Right atrium auricular region (tissue), 2 donors: Measurements from ENCODE around the gene KRTAP10-7. TPM values are rescaled to one million over a fixed set of nuclear protein-coding genes. Genes with fewer than 3 reads are reported as not detected.
A peak's percentile ranks its signal among the peaks of the same experiment; 100 is the strongest.
"Not testable (repeated sequence)": the region's sequence is repeated elsewhere in the genome, so short reads cannot be mapped to it uniquely, and the experiment has no call there.

Source experiments
- DNase-seq: peaks from one replicate; pipeline ENCODE4 v3.0.0-alpha.2; 2019; ENCODE audit warnings: low spot score
- H3K27ac ChIP-seq, 2 donors: fragments of 200-600 bp; sonication (generic); 1 replicate in 1 of 2; 2 replicates in 1 of 2; pipeline ENCODE4 v1.5.1; 2016 to 2019
- H3K27me3 ChIP-seq, 2 donors: fragments of 200-600 bp; sonication (generic); one replicate each; pipeline versions ENCODE4 v1.5.1 to v1.6.0; 2017 to 2019
- H3K36me3 ChIP-seq: fragments of 200-600 bp; sonication (generic); one replicate; pipeline ENCODE4 v1.5.1; 2016
- H3K4me1 ChIP-seq, 2 donors: fragments of 200-600 bp; sonication (generic); one replicate each; pipeline versions ENCODE4 v1.5.1 to v1.6.0; 2017 to 2019
- H3K4me3 ChIP-seq, 2 donors: fragments of 200-600 bp; sonication (generic); 1 replicate in 1 of 2; 2 replicates in 1 of 2; pipeline ENCODE4 v1.5.1; 2017 to 2019; ENCODE audit warnings: mild to moderate bottlenecking in 1 of 2, moderate library complexity in 1 of 2
- H3K9me3 ChIP-seq, 2 donors: fragments of 200-600 bp; sonication (generic); one replicate each; pipeline ENCODE4 v1.5.1; 2019
- total RNA-seq, 2 donors: library from RNA; depleted of rRNA; stranded (reverse); fragments of >200 nt; gene quantifications; one replicate each; pipeline ENCODE4 v1.1.0, GENCODE V29; 2016
- TF ChIP-seq, protein P1 (sequence below), 2 donors: fragments of 200-600 bp; sonication (generic); IDR thresholded peaks; one replicate each; pipeline ENCODE4 v1.5.1; 2019; ENCODE audit warnings: antibody characterized with exemption in 2 of 2

KRTAP10-7 gene
- total RNA-seq, 2 donors from 2014 or later, result not detected

DNA sequence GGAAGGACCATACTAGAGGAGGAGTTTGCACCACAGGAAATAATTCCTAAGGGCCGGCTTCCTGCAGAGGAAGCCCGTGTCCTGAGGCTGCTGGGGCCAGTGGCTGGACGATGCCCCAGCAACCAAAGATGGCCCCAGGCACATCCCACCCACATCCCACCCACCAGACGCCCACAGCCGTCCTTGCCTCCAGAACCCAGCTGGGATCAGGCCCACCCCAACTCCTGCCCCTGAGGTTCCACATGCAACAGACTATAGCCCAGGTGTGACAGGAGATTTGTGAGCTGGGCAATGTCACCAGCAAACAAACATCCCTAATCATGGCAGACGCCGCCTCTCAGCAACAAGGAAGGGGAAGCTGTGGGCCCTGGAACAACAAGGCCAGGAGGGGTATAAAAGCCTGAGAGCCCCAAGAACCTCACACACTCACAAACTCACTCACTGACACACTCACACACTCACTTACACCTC lies 26.3 kb downstream of the KRTAP10-7 start, which contains the start of gene KRTAP10-9:
TSS of gene KRTAP10-9 (plus strand) at position 421 of the 471 bp plus-strand sequence. CDS start 79 bp downstream, outside the sequence.
- TF ChIP-seq, protein P1, sequence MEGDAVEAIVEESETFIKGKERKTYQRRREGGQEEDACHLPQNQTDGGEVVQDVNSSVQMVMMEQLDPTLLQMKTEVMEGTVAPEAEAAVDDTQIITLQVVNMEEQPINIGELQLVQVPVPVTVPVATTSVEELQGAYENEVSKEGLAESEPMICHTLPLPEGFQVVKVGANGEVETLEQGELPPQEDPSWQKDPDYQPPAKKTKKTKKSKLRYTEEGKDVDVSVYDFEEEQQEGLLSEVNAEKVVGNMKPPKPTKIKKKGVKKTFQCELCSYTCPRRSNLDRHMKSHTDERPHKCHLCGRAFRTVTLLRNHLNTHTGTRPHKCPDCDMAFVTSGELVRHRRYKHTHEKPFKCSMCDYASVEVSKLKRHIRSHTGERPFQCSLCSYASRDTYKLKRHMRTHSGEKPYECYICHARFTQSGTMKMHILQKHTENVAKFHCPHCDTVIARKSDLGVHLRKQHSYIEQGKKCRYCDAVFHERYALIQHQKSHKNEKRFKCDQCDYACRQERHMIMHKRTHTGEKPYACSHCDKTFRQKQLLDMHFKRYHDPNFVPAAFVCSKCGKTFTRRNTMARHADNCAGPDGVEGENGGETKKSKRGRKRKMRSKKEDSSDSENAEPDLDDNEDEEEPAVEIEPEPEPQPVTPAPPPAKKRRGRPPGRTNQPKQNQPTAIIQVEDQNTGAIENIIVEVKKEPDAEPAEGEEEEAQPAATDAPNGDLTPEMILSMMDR (IDR thresholded peaks at IDR 0.05), result no peak
- Histone ChIP-seq H3K27ac (no peak within 1 kb of the TSS), H3K36me3 (no peaks in the 10 kb centered on the region), H3K4me3 (no peak within 1 kb of the TSS), H3K4me1 (no peaks in the 10 kb centered on the region), H3K27me3 (no peaks in the 10 kb centered on the region), H3K9me3 (peaks cover 4 to 39% of the 10 kb centered on the region in 2 donors)
- DNase-seq, result peak; percentile 40

DNA sequence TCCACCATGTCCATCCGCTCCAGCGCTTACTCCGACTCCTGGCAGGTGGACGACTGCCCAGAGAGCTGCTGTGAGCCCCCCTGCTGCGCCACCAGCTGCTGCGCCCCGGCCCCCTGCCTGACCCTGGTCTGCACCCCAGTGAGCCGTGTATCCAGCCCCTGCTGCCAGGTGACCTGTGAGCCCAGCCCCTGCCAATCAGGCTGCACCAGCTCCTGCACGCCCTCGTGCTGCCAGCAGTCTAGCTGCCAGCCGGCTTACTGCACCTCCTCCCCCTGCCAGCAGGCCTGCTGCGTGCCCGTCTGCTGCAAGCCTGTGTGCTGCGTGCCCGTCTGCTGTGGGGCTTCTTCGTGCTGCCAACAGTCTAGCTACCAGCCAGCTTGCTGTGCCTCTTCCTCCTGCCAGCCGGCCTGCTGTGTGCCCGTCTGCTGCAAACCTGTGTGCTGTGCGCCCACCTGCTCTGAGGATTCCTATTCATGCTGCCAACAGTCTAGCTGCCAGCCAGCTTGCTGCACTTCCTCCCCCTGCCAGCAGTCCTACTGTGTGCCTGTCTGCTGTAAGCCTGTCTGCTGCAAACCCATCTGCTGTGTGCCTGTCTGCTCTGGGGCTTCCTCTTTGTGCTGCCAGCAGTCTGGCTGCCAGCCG lies 26.9 kb downstream of the KRTAP10-7 start:
- not testable (repeated sequence) for H3K36me3 ChIP-seq, DNase-seq, H3K27ac ChIP-seq, H3K4me1 ChIP-seq, H3K27me3 ChIP-seq, H3K4me3 ChIP-seq
- peaks cover 5 to 45% of the 10 kb centered on the region in 2 donors for H3K9me3 ChIP-seq

DNA sequence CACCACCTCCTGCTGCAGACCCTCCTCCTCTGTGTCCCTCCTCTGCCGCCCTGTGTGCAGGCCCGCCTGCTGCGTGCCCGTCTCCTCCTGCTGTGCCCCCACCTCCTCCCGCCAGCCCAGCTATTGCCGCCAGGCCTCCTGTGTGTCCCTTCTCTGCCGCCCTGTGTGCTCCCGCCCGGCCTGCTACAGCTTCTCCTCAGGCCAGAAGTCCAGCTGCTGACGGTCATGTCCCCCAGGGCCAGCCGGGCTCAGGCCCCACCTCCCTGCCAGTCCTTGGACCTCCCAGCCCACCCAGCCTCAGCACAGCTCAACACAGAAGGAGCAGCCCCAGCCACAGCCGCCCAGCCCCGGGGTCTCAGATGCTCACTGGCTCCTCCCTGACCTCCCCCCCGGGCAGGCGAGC lies 27.4 kb downstream of the KRTAP10-7 start:
- H3K4me1 ChIP-seq, H3K4me3 ChIP-seq, H3K27ac ChIP-seq, H3K36me3 ChIP-seq, DNase-seq, H3K27me3 ChIP-seq: not testable (repeated sequence)
- H3K9me3 ChIP-seq, result peaks cover 6 to 48% of the 10 kb centered on the region in 2 donors

DNA sequence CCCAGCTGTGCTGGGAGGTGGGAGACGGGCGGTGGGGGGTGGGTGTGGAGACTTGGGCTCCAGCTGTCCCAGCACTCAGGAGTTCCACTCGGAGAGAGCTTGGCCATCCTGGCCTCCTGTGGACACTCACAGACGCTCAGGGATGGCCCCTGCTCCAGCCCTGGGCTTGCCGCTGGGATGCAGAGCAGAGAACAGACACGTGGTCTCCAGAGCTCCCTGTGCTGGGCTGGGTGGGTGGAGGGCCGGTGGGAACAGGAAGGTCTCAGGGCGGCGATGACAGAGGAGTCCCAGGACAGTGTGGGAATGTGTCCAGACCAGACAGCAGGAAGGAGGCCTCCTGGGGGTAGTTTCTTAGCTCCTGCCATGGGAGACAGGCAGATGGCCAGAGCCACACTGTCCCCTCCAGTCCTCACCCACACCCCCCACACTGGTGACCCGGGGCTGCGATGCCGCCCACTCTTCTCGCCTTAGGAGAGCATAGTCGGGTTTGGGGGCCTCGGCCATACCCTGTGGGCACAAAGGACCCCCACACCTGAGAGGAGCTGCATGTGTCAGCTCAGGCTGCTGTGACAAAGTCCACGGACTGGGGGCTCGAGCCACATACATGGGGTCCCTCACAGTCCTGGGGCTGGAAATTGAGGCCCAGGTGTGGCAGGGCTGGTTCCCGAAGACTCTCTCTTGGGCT lies 28.5 kb downstream of the KRTAP10-7 start:
- TF ChIP-seq, protein P1 (IDR thresholded peaks at IDR 0.05), result no peak
- Histone ChIP-seq H3K4me3 (no peak overlapping the region), H3K36me3 (no peaks in the 10 kb centered on the region), H3K27ac (no peak overlapping the region), H3K27me3 (no peaks in the 10 kb centered on the region), H3K4me1 (no peaks in the 10 kb centered on the region), H3K9me3 (peaks cover 6 to 44% of the 10 kb centered on the region in 2 donors)
- peak; percentile 40 for DNase-seq

DNA sequence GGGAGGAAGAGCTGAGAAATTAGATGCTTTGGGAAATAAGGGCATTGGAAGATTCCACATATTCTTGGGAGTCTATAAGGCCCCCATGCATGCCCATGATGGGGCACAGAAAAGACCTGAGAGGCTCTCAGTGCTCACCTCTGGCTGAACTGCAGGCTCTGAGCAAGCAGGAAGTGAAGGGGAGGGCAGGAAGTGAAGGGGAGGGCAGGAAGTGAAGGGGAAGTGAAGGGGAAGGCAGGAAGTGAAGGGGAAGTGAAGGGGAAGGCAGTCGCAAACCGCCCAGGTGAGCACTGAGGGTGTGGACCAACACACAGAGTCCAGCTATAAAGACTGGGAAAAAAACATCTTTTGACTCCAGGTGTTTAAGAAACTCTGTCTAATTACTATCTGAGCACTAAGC lies 30.0 kb downstream of the KRTAP10-7 start:
- H3K4me3 ChIP-seq, result no peak overlapping the region
- H3K36me3 ChIP-seq, result no peaks in the 10 kb centered on the region
- peaks cover 6 to 33% of the 10 kb centered on the region in 2 donors for H3K9me3 ChIP-seq
- no peak for DNase-seq
- TF ChIP-seq, protein P1 (IDR thresholded peaks at IDR 0.05), result no peak
- no peaks in the 10 kb centered on the region for H3K27me3 ChIP-seq
- H3K27ac ChIP-seq, result no peak overlapping the region
- no peaks in the 10 kb centered on the region for H3K4me1 ChIP-seq

DNA sequence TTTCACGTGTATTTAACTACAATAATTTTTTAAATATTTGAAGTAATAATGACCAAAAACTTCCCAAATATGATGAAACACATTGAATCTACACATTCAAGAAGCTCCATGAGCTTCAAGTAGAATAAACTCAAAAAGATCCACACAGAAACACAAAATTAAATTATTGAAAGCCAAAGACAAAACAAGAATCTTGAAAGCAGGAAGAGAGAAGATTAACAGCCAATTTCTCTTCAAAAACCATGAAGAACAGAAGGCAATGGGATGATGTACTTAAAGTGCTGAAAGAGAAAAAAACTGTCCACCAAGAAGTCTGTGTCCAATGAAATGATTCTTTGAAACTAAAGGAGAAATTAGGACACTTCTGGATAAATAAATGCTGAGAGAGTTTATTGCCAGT lies 31.7 kb downstream of the KRTAP10-7 start:
- peaks cover 6 to 33% of the 10 kb centered on the region in 2 donors for H3K9me3 ChIP-seq
- no peak overlapping the region for H3K27ac ChIP-seq
- H3K36me3 ChIP-seq, result no peaks in the 10 kb centered on the region
- H3K4me3 ChIP-seq, result no peak overlapping the region
- H3K27me3 ChIP-seq, result no peaks in the 10 kb centered on the region
- no peaks in the 10 kb centered on the region for H3K4me1 ChIP-seq
- TF ChIP-seq, protein P1 (IDR thresholded peaks at IDR 0.05), result no peak
- no peak for DNase-seq
